Parathyroid adenoma (tissue), 2 donors: ENCODE measurements around the gene LRCOL1.

Source experiments
- H2AFZ ChIP-seq: fragments of 300-600 bp; sonication (generic); one replicate; pipeline ENCODE4 v1.7.0; 2017; ENCODE audit warnings: antibody characterized with exemption, mild to moderate bottlenecking
- H3K27ac ChIP-seq: fragments of 300-600 bp; sonication (generic); one replicate; pipeline ENCODE4 v1.7.0; 2017
- H3K27me3 ChIP-seq: fragments of 300-600 bp; sonication (generic); one replicate; pipeline ENCODE4 v1.7.0; 2017; ENCODE audit warnings: low read length; ENCODE audit not compliant: control insufficient read depth, insufficient read depth
- H3K36me3 ChIP-seq: fragments of 300-600 bp; sonication (generic); one replicate; pipeline ENCODE4 v1.7.0; 2017; ENCODE audit warnings: low read length; ENCODE audit not compliant: control insufficient read depth, insufficient read depth
- H3K4me1 ChIP-seq: fragments of 300-600 bp; sonication (generic); one replicate; pipeline ENCODE4 v1.7.0; 2017; ENCODE audit warnings: control low read depth
- H3K4me2 ChIP-seq: fragments of 300-600 bp; sonication (generic); one replicate; pipeline ENCODE4 v1.7.0; 2017; ENCODE audit warnings: low read length
- H3K4me3 ChIP-seq: fragments of 300-600 bp; sonication (generic); one replicate; pipeline ENCODE4 v1.7.0; 2017; ENCODE audit warnings: low read depth, low read length
- H3K79me2 ChIP-seq: fragments of 300-600 bp; sonication (generic); one replicate; pipeline ENCODE4 v1.7.0; 2017; ENCODE audit warnings: control low read depth
- H3K9ac ChIP-seq: fragments of 300-600 bp; sonication (generic); one replicate; pipeline ENCODE4 v1.7.0; 2017; ENCODE audit warnings: mild to moderate bottlenecking
- H3K9me3 ChIP-seq: fragments of 300-600 bp; sonication (generic); one replicate; pipeline ENCODE4 v1.7.0; 2017; ENCODE audit warnings: low read length; ENCODE audit not compliant: control insufficient read depth
- TF ChIP-seq, protein P1 (sequence below): fragments of 300-600 bp; sonication (generic); IDR thresholded peaks from one replicate; pipeline ENCODE4 v1.7.0; 2017; ENCODE audit warnings: antibody characterized with exemption, mild to moderate bottlenecking
- donor health status: primary hyperparathyroidism.

The LRCOL1 gene

DNA sequence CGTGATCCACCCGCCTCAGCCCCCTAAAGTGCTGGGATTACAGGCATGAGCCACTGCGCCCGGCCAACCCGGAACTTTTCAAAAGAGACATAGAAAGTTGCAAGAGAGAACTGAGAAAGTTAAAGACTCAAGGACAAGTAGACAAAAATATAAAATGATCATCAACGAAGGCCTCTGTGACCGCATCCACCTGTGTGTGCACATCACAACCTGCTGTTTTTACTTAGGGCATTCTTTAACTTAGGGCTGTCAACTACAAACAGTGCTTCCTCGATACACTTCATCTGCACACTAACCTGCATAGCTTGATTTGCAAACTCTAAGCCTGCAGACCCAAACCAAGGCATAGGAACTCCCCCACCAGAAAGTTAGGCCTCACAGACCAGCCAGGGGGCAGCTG is 23.0 kb upstream of the LRCOL1 start:
- no peak overlapping the region for H3K4me3 ChIP-seq
- H2AFZ ChIP-seq: no peak overlapping the region
- TF ChIP-seq, protein P1, sequence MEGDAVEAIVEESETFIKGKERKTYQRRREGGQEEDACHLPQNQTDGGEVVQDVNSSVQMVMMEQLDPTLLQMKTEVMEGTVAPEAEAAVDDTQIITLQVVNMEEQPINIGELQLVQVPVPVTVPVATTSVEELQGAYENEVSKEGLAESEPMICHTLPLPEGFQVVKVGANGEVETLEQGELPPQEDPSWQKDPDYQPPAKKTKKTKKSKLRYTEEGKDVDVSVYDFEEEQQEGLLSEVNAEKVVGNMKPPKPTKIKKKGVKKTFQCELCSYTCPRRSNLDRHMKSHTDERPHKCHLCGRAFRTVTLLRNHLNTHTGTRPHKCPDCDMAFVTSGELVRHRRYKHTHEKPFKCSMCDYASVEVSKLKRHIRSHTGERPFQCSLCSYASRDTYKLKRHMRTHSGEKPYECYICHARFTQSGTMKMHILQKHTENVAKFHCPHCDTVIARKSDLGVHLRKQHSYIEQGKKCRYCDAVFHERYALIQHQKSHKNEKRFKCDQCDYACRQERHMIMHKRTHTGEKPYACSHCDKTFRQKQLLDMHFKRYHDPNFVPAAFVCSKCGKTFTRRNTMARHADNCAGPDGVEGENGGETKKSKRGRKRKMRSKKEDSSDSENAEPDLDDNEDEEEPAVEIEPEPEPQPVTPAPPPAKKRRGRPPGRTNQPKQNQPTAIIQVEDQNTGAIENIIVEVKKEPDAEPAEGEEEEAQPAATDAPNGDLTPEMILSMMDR: no peak

DNA sequence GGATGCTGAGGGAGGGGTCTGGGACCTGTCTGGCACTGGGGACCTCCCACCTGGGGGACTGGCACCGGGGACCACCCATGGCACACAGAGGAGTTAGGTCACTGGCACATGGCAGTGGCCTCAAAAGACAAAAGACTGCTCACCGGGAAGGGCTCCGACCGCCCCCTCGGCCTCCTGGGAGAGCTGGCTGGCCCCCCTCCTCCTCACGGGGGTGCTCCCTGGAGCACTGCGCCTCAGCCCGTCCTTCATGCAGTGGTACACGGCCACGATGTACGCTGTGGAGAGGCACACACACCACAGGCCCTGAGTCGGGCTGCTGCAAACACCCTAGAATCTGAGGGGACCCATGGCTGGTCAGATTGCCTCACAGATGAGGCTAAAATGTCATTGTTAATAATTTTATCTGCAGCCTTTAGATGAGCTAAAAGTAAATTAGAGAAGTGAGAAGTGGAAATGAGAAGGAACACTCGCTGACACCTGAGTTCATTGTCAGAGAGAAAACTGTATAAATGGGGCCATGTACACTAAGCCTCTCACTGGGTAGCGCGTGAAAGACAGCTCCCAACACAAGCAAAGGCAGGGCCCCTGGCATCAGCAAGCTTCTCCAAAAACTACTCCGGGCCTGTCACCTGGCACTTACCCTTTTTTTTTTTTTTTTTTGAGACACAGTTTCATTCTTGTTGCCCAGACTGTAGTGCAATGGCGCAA is 22.3 kb upstream of the LRCOL1 start:
- Histone ChIP-seq H3K79me2 (no peaks in the 10 kb centered on the region), H3K9ac (no peak overlapping the region), H3K27ac (no peak overlapping the region), H3K4me3 (no peak overlapping the region), H3K27me3 (no peaks in the 10 kb centered on the region), H3K4me2 (no peak overlapping the region), H3K36me3 (no peaks in the 10 kb centered on the region), H3K9me3 (no peaks in the 10 kb centered on the region), H2AFZ (no peak overlapping the region), H3K4me1 (no peaks in the 10 kb centered on the region)
- TF ChIP-seq, protein P1: no peak

More for the DNA sequence above, 23.0 kb upstream of the LRCOL1 start:
- Histone ChIP-seq H3K4me2 (no peak overlapping the region), H3K27ac (no peak overlapping the region), H3K27me3 (no peaks in the 10 kb centered on the region), H3K79me2 (no peaks in the 10 kb centered on the region), H3K36me3 (no peaks in the 10 kb centered on the region), H3K9ac (no peak overlapping the region), H3K9me3 (no peaks in the 10 kb centered on the region), H3K4me1 (no peaks in the 10 kb centered on the region)

DNA sequence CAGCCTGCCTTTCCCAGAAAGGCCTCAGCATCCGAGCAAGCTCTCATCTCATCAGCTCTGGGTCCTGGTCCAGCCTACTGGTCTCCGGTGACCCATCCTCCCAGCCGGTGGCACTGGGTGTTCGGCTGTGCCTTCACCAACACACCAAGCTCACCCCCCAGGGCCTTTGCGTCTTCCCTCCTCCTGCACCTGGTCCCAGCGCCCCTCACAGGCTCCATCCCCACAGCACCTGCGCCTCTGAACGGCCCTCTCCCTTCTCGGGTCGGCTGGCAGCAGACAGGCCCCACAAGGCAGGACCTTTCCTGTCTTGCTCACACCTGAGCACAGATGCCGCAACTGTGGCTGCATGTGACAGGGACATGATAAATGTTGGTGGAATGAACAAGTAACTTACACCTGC is 21.3 kb upstream of the LRCOL1 start:
- Histone ChIP-seq H3K27me3 (no peaks in the 10 kb centered on the region), H3K9ac (no peak overlapping the region), H3K4me3 (no peak overlapping the region), H3K9me3 (no peaks in the 10 kb centered on the region), H2AFZ (no peak overlapping the region), H3K36me3 (no peaks in the 10 kb centered on the region), H3K79me2 (no peaks in the 10 kb centered on the region), H3K27ac (no peak overlapping the region), H3K4me1 (no peaks in the 10 kb centered on the region), H3K4me2 (no peak overlapping the region)
- TF ChIP-seq, protein P1: no peak

DNA sequence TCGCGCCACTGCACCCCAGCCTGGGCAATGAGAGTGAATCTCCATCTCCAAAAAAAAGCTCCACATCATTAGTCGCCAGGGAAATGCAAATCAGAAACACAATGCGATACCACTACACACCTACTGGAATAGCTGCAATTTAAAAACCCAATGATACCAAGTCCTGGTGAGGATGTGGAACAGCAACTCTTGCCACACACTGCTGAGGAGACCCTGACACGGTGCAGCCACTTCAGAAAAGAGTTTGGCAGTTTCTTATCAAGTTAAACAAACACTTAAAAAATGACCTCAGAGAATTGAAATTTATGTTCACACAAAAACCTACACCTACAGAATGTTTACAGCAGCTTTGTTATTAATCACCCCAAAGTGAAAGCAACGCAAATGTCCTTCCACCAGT is 20.3 kb upstream of the LRCOL1 start:
- Histone ChIP-seq H3K4me3 (no peak overlapping the region), H3K79me2 (no peaks in the 10 kb centered on the region), H3K4me1 (no peaks in the 10 kb centered on the region), H3K9ac (no peak overlapping the region), H3K36me3 (no peaks in the 10 kb centered on the region), H3K27ac (no peak overlapping the region), H3K27me3 (no peaks in the 10 kb centered on the region), H2AFZ (no peak overlapping the region), H3K9me3 (no peaks in the 10 kb centered on the region), H3K4me2 (no peak overlapping the region)
- TF ChIP-seq, protein P1: no peak

DNA sequence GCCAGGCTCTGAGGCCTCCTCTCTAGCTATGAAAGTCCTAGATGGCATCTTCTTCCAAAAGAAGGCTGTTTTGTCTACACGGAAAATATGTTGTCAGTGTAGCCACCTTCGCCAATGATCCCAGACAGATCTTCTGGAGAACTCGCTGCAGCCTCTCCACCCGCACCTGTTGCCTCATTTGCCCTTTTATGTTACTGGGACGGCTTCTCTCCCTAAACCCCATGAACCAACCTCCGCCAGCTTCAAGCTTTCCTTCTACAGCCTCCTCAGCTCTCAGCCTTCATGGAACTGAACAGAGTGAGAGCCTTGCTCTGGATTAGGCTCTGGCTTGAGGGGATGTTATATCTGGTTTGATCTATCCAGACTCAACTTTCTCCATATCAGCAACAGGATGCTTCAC is 18.9 kb upstream of the LRCOL1 start:
- no peaks in the 10 kb centered on the region for H3K36me3 ChIP-seq
- TF ChIP-seq, protein P1: no peak

More for the DNA sequence above, 18.9 kb upstream of the LRCOL1 start:
- Histone ChIP-seq H3K4me3 (no peak overlapping the region), H3K4me1 (no peaks in the 10 kb centered on the region), H3K27me3 (no peaks in the 10 kb centered on the region), H3K79me2 (no peaks in the 10 kb centered on the region), H3K9ac (no peak overlapping the region), H3K27ac (no peak overlapping the region), H3K9me3 (no peaks in the 10 kb centered on the region), H2AFZ (no peak overlapping the region), H3K4me2 (no peak overlapping the region)
